ENCODE results near the gene MORN3.

- TF ChIP-seq CTCF (IDR thresholded peaks at IDR 0.05) (no peak), POLR2A (IDR thresholded peaks at IDR 0.05) (no peak)
These were observed 30.9 kb downstream of the MORN3 start for GRCh38 chr12:121638298-121639202.
